ENCODE measurements around the gene EPHB3. TPM values are rescaled to one million over a fixed set of nuclear protein-coding genes. Genes with fewer than 3 reads are reported as not detected.

Gene EPHB3
- total and polyA plus RNA-seq, 8 donors, result 2.9 to 33.3 (median 22.7) TPM

DNA sequence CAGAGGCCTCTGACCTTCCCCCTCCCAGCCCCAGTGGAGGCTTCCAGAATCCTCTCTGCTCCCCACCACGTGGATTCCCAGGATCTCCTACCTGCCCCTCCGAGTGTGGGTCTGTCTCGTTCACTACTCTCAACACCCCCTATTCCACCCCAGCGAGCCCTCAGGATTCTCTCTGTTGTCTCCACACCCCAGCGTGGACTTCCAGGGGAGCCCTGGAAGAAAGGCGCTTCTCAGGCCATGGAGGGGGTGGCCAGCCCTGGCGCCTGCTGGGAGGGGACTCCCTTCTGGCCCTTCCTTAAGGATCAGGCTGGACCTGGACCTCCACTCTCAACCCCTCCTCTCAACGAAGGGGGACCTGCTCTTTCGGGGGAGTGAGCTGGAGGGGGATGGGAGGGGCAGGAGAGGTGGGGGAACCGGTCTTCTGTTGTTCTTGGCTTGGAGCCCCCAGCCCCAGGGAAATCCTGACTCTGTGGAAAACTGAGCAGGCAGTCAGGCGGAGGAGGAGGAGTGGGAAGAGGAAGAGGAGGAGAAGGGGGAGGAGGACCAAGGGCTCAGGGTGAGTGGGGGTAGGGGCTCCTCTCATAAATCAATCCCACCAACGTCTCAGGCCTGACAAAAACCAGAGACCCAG, 32.9 kb downstream of the EPHB3 start:
- WGBS, 5 donors, result 59 to 71% (median 67%) methylated on average over 11 to 12 of the region's 12 CpGs
- H3K9me3 ChIP-seq, result no peaks in the 10 kb centered on the region
- peaks cover 0 to 26% (median 17%) of the 10 kb centered on the region in 4 donors for H3K4me1 ChIP-seq
- H3K27me3 ChIP-seq, result no peaks in the 10 kb centered on the region
- no peak overlapping the region for H3K4me3 ChIP-seq
- TF ChIP-seq POLR2AphosphoS5 (IDR thresholded peaks at IDR 0.05), result no peak
- TF ChIP-seq, protein P1, sequence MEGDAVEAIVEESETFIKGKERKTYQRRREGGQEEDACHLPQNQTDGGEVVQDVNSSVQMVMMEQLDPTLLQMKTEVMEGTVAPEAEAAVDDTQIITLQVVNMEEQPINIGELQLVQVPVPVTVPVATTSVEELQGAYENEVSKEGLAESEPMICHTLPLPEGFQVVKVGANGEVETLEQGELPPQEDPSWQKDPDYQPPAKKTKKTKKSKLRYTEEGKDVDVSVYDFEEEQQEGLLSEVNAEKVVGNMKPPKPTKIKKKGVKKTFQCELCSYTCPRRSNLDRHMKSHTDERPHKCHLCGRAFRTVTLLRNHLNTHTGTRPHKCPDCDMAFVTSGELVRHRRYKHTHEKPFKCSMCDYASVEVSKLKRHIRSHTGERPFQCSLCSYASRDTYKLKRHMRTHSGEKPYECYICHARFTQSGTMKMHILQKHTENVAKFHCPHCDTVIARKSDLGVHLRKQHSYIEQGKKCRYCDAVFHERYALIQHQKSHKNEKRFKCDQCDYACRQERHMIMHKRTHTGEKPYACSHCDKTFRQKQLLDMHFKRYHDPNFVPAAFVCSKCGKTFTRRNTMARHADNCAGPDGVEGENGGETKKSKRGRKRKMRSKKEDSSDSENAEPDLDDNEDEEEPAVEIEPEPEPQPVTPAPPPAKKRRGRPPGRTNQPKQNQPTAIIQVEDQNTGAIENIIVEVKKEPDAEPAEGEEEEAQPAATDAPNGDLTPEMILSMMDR (IDR thresholded peaks at IDR 0.05), result no peak
- no peak for TF ChIP-seq EP300 (IDR thresholded peaks at IDR 0.05)
- no peak for TF ChIP-seq POLR2A (IDR thresholded peaks at IDR 0.05)
- H3K27ac ChIP-seq, result no peak overlapping the region
- DNase-seq, result peak in 1 of 2 donors; percentile 61
- intact Hi-C loops (cut with DNase I; ENCODE audit: low total_unique reads), result no loop called here
- H3K36me3 ChIP-seq, result no peaks in the 10 kb centered on the region

DNA sequence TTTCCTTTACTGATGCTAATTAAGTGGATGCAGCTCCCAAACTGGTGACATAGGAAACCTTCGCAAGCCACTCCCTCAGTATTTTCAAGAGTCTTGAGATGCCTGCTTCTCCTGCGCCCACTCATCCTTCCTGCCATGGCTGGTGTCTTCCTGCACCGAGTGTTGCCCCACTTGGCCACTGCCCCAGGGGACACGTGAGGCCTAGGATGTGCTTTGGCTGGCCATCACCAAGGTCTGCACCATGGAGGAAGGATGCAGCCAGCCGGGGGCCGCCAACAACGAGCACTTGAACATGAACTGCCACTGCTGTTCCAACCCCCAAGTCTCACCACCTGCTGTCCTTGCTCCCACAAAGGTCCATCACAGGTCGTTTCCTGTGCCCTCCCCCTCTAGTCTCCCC, 34.1 kb downstream of the EPHB3 start:
- Histone ChIP-seq H3K9me3 (no peaks in the 10 kb centered on the region), H3K27ac (no peak overlapping the region), H3K36me3 (no peaks in the 10 kb centered on the region), H3K27me3 (no peaks in the 10 kb centered on the region), H3K4me1 (peaks cover 0 to 26% (median 17%) of the 10 kb centered on the region in 4 donors), H3K4me3 (no peak overlapping the region)
- no peak for TF ChIP-seq POLR2AphosphoS5 (IDR thresholded peaks at IDR 0.05)
- intact Hi-C loops (cut with DNase I; ENCODE audit: low total_unique reads), result no loop called here
- no peak for DNase-seq
- WGBS, 5 donors, result 74 to 89% (median 85%) methylated on average over 7 to 8 of the region's 8 CpGs

DNA sequence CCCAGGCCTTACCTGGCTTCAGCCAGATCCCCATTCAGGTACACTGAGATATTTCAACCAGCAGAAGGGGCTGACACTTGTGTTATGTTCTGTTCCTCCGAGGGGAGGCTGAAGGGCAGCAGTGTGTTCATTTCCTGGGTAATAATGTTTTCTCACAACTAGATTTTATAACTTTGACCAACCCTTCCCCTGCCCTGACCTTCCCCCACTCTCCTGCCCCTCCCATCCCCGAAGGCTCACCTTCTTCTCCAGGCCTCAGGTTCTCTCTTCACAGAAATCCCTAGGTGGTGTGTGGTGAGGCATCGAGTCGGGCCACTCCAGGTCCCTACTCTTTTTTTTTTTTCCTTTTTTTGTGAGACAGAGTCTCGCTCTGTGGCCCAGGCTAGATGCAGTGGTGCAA, 34.6 kb downstream of the EPHB3 start:
- Histone ChIP-seq H3K27me3 (peaks cover 0 to 5% (median 0%) of the 10 kb centered on the region in 3 donors), H3K4me3 (no peak overlapping the region), H3K27ac (no peak overlapping the region), H3K9me3 (no peaks in the 10 kb centered on the region), H3K36me3 (no peaks in the 10 kb centered on the region), H3K4me1 (peaks cover 4 to 29% (median 17%) of the 10 kb centered on the region in 4 donors)
- TF ChIP-seq POLR2A (IDR thresholded peaks at IDR 0.05) (no peak), POLR2AphosphoS5 (IDR thresholded peaks at IDR 0.05) (no peak), EP300 (IDR thresholded peaks at IDR 0.05) (no peak)
- TF ChIP-seq, protein P1 (IDR thresholded peaks at IDR 0.05), result no peak
- intact Hi-C loops (cut with DNase I; ENCODE audit: low total_unique reads), result no loop called here
- WGBS, 5 donors, result 85 to 92% (median 90%) methylated on average over 5 of the region's 5 CpGs
- DNase-seq, result no peak

DNA sequence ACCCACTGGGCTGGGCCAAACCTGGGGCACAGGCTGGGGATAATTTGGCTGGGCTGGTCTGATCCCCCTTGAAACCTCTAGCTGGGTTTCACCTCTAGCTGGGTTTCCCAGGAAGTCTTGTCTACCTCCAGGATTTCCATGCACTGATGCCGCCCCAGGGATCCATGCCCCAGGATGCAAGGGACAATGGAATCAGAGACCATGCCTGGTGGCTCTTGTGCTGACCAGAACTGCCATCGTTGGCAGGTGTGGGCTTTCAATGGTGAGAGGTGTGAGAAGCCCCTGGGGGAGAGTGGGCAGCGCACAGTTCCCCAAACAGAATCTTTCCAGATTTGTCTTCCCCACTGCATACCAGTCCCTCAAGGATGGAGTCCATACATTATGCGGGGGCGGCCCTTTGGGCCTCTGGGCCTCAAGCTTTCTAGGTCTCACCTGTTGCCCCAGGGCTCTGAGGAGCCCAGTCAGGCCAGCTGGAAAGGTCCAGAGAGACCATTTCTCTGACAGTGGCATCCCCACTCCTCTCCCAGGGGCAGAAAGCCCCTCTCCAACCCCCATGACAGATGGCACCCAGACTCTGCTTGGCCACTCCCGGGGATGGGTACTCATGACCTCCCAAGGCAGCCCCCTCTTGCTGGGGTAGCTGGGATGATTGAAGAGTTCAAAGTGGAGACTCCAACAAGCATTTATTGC, 35.4 kb downstream of the EPHB3 start:
- H3K4me1 ChIP-seq, result peaks cover 12 to 31% (median 21%) of the 10 kb centered on the region in 4 donors
- no peaks in the 10 kb centered on the region for H3K9me3 ChIP-seq
- 87 to 96% (median 92%) methylated on average over 5 to 6 of the region's 6 CpGs for WGBS, 5 donors
- TF ChIP-seq POLR2A (IDR thresholded peaks at IDR 0.05) (no peak), EP300 (IDR thresholded peaks at IDR 0.05) (no peak), POLR2AphosphoS5 (IDR thresholded peaks at IDR 0.05) (no peak)
- TF ChIP-seq, protein P1 (IDR thresholded peaks at IDR 0.05), result no peak
- H3K36me3 ChIP-seq, result no peaks in the 10 kb centered on the region
- H3K27ac ChIP-seq, result peak overlapping the region in 1 of 5 donors; percentile 14
- no peak overlapping the region for H3K4me3 ChIP-seq
- peaks cover 0 to 13% (median 7%) of the 10 kb centered on the region in 3 donors for H3K27me3 ChIP-seq
- no peak for DNase-seq
- intact Hi-C loops (cut with DNase I; ENCODE audit: low total_unique reads), result no loop called here
